ENCODE results near the gene METTL14.

METTL14 gene

DNA sequence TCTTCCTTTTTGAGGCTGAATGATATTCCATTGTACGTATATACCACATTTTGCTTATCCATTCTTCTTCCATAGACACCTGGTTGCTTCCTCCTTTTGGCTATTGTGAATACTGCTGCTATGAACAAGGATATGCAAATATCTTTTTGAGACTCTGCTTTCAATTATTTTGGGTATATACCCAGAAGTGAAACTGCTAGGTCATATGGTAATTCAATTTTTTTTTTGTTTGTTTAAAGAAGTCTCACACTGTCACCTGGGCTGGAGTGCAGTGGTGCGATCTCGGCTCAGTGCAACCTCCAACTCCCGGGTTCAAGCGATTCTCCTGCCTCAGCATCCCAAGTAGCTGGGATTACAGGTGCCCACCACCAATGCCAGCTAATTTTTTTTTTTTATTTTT is 75.3 kb downstream of the METTL14 start:
- Mint-ChIP-seq H3K27ac (no peak overlapping the region), H3K4me3 (no peak overlapping the region), H3K36me3 (peaks cover 7% of the 10 kb centered on the region), H3K4me1 (ENCODE audit: low read depth) (no peaks in the 10 kb centered on the region), H3K9me3 (ENCODE audit: low read depth) (no peaks in the 10 kb centered on the region), H3K27me3 (no peaks in the 10 kb centered on the region)

DNA sequence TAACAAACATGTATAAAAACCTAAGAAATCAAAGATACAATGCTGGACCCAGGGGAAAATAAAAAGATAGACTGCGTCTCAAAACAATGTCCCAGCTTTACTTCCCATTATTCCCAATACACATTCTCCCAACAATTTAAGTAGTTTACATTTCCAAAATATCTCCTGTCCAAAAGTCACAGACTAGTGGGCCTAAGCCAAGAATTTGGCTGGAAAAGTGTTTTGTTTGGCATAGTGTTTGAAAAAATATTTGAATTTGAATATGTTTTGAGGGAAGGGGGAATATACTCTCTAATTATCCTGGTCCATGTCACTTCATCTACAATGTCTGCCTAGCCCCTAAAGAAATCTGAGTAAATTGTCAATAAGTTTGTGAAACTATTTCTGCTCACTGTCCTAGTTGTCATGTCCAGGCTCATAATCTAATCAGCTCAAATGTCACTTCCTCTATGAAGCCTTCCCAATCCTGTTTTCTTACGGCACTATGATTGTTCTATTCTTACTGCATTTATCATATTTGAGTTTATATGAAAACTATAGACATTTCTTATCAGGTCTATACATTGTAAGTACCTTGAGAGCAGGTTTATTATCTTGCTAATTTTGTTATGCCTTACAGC is 76.3 kb downstream of the METTL14 start:
- Mint-ChIP-seq H3K4me3 (no peak overlapping the region), H3K27me3 (no peaks in the 10 kb centered on the region), H3K4me1 (ENCODE audit: low read depth) (no peaks in the 10 kb centered on the region), H3K36me3 (peaks cover 3% of the 10 kb centered on the region), H3K27ac (no peak overlapping the region), H3K9me3 (ENCODE audit: low read depth) (no peaks in the 10 kb centered on the region)

DNA sequence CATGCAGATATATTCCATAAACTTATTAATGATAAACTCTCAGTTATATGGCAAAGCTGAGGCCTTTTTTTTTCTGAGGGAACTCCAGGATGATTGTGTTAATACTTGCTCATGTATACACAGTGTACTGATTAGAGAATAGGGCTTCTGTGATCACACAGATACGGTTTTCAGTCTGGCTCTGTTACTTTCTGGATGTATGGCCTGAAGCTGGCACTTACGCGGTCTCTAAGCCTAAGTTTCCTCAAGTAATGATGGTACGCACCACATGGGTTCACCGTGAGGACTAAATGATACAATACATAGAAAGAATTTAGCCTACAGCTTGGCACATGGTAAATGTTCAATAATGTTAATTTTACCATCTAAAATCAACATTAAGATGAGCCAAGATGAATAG is 77.0 kb downstream of the METTL14 start:
- H3K4me1 Mint-ChIP-seq (ENCODE audit: low read depth), result no peaks in the 10 kb centered on the region
- no peaks in the 10 kb centered on the region for H3K27me3 Mint-ChIP-seq
- no peak overlapping the region for H3K27ac Mint-ChIP-seq
- peaks cover 3% of the 10 kb centered on the region for H3K36me3 Mint-ChIP-seq
- no peaks in the 10 kb centered on the region for H3K9me3 Mint-ChIP-seq (ENCODE audit: low read depth)
- no peak overlapping the region for H3K4me3 Mint-ChIP-seq

DNA sequence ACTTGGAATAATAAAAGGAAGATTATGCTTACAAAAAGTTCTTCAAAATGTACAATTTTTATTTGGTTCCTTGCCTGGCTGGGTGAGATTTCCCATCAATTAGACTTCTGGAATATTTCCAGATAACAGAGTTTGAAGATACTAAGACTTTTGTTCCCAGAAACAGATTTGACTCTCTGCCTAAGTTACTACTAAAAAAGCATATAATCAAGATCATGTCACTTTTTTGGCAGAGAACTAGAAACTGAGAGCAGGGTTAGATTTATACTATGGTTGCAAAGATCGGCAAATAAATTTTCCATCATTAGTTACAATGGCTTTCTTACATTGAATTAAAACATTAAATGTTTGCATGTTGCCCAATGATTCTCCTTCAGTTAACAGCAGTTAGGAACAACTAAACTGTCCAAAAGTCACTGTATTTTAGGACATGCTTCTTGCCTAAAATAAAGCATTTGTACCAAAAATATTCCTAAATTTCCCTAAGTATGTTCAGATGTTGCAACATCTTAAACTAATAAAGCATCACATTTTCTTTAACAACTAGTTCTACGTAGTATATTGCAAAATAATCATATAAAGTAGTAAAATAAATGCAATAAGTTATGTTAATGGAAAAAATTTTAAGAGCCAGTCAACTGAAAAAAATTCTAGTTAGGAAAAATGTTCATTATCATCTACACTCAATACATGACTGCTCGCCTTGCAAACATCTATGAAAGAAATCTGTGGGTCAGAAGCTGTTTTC is 77.7 kb downstream of the METTL14 start:
- Mint-ChIP-seq H3K36me3 (peaks cover 3% of the 10 kb centered on the region), H3K4me3 (no peak overlapping the region), H3K4me1 (ENCODE audit: low read depth) (no peaks in the 10 kb centered on the region), H3K9me3 (ENCODE audit: low read depth) (no peaks in the 10 kb centered on the region), H3K27ac (no peak overlapping the region), H3K27me3 (no peaks in the 10 kb centered on the region)

Measured in activated naive CD8-positive, alpha-beta T cell (primary cell).